Right atrium auricular region (tissue), 2 donors: Measurements from ENCODE around the gene USP20. TPM values are rescaled to one million over a fixed set of nuclear protein-coding genes. Genes with fewer than 3 reads are reported as not detected.

ENCODE experiments used
- DNase-seq: peaks from one replicate; pipeline ENCODE4 v3.0.0-alpha.2; 2019; ENCODE audit warnings: low spot score
- H3K27ac ChIP-seq, 2 donors: fragments of 200-600 bp; sonication (generic); 1 replicate in 1 of 2; 2 replicates in 1 of 2; pipeline ENCODE4 v1.5.1; 2016 to 2019
- H3K27me3 ChIP-seq, 2 donors: fragments of 200-600 bp; sonication (generic); one replicate each; pipeline versions ENCODE4 v1.5.1 to v1.6.0; 2017 to 2019
- H3K36me3 ChIP-seq: fragments of 200-600 bp; sonication (generic); one replicate; pipeline ENCODE4 v1.5.1; 2016
- H3K4me1 ChIP-seq, 2 donors: fragments of 200-600 bp; sonication (generic); one replicate each; pipeline versions ENCODE4 v1.5.1 to v1.6.0; 2017 to 2019
- H3K4me3 ChIP-seq, 2 donors: fragments of 200-600 bp; sonication (generic); 1 replicate in 1 of 2; 2 replicates in 1 of 2; pipeline ENCODE4 v1.5.1; 2017 to 2019; ENCODE audit warnings: mild to moderate bottlenecking in 1 of 2, moderate library complexity in 1 of 2
- H3K9me3 ChIP-seq, 2 donors: fragments of 200-600 bp; sonication (generic); one replicate each; pipeline ENCODE4 v1.5.1; 2019
- total RNA-seq, 2 donors: library from RNA; depleted of rRNA; stranded (reverse); fragments of >200 nt; gene quantifications; one replicate each; pipeline ENCODE4 v1.1.0, GENCODE V29; 2016
- TF ChIP-seq, protein P1 (sequence below), 2 donors: fragments of 200-600 bp; sonication (generic); IDR thresholded peaks; one replicate each; pipeline ENCODE4 v1.5.1; 2019; ENCODE audit warnings: antibody characterized with exemption in 2 of 2

The USP20 gene
- total RNA-seq, 2 donors from 2014 or later: 12.9 to 14.5 TPM

DNA sequence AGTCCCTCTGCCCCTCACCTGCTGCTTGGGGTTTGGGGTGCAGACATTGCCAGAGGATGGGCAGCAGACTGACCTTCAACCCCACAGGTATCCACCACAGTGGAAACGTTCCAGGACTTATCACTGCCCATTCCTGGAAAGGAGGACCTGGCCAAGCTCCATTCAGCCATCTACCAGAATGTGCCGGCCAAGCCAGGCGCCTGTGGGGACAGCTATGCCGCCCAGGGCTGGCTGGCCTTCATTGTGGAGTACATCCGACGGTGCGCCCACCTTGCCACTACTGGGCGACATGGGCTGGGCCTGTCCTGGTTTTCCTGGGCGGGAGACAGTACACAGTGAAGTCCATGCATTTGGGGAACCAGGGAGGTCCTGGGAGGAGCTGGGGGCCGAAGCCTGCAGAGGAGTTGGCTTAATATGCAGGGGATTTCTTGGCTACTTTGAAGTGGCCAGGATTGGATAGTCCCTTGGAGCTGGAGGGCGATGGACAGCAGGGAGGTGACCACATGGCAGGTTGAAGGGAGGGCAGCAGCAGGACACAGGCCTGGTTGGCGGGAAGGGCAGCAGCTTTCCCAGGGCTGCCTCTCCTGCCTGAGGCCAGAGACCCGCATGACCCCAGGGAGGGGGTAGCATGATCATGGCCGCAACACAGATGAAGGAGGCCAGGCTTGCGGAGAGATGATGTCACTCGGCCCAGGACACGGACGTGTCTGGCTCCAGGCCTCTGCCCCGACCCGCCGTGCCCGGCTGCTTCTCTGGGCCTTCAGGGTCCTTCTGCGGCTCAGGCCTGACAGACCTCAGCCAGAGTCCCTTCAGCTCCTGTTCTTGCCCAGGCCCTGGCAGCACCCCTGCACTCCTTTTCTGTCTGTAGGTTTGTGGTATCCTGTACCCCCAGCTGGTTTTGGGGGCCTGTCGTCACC is 34.6 kb downstream of the USP20 start:
- Histone ChIP-seq H3K27me3 (no peaks in the 10 kb centered on the region), H3K4me3 (no peak overlapping the region), H3K27ac (no peak overlapping the region), H3K9me3 (no peaks in the 10 kb centered on the region), H3K4me1 (peaks cover 0 to 8% of the 10 kb centered on the region in 2 donors), H3K36me3 (peaks cover 30% of the 10 kb centered on the region)
- no peak for DNase-seq
- TF ChIP-seq, protein P1, sequence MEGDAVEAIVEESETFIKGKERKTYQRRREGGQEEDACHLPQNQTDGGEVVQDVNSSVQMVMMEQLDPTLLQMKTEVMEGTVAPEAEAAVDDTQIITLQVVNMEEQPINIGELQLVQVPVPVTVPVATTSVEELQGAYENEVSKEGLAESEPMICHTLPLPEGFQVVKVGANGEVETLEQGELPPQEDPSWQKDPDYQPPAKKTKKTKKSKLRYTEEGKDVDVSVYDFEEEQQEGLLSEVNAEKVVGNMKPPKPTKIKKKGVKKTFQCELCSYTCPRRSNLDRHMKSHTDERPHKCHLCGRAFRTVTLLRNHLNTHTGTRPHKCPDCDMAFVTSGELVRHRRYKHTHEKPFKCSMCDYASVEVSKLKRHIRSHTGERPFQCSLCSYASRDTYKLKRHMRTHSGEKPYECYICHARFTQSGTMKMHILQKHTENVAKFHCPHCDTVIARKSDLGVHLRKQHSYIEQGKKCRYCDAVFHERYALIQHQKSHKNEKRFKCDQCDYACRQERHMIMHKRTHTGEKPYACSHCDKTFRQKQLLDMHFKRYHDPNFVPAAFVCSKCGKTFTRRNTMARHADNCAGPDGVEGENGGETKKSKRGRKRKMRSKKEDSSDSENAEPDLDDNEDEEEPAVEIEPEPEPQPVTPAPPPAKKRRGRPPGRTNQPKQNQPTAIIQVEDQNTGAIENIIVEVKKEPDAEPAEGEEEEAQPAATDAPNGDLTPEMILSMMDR (IDR thresholded peaks at IDR 0.05): no peak

DNA sequence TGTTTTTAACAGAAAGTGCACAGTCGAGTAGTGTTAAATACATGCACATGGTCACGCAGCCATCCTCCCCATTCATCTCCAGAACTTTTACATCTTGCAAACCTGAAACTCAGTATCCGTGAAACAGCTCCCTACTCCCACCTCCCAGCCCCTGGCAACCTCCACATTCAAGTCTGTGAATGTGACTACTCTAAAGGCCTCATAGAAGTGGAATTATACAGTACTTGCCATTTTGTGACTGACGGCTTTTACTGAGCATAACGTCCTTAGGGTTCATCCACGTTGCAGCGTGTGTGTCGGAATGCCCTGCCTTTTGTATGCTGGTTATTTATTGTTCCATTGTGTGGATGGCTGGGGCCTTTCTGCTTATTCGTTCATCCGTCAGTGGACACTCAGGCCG is 35.8 kb downstream of the USP20 start:
- H3K36me3 ChIP-seq: peaks cover 33% of the 10 kb centered on the region

DNA sequence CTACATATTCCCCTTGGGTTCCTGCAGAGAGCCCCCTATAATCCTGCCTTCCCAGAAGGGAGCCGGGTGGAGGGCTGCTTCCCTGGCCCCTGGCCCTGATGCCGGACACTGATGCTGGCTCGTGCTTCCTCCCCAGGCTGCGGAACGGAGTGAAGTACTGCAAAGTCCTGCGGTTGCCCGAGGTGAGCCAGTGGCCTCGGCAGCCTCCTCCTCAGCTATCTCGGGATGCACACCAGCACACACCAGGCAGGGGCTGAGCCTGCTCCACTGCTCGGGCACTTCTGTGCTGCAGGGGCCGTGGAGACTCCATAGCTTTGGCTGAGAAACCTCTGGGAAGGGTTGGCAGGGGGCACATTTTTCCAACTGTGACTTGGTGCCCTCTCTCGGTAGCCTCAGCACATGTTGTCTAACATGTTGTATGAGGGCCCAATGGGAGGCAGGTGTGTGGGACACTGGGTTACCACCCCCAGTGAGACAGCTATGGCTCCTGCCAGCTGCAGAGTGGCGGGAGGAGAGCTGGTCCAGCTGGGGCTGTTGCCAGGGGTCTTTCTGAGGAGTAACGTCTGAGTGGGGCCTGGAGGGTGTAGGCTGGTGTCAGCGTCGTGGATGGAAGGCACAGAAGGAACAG is 38.4 kb downstream of the USP20 start:
- peaks cover 0 to 8% of the 10 kb centered on the region in 2 donors for H3K4me1 ChIP-seq
- H3K9me3 ChIP-seq: no peaks in the 10 kb centered on the region
- no peak overlapping the region for H3K4me3 ChIP-seq
- H3K36me3 ChIP-seq: peaks cover 41% of the 10 kb centered on the region
- TF ChIP-seq, protein P1 (IDR thresholded peaks at IDR 0.05): no peak
- H3K27me3 ChIP-seq: no peaks in the 10 kb centered on the region
- DNase-seq: no peak
- H3K27ac ChIP-seq: no peak overlapping the region

More for the DNA sequence above, 35.8 kb downstream of the USP20 start:
- H3K27ac ChIP-seq: no peak overlapping the region
- peaks cover 0 to 8% of the 10 kb centered on the region in 2 donors for H3K4me1 ChIP-seq
- no peak for DNase-seq
- no peaks in the 10 kb centered on the region for H3K9me3 ChIP-seq
- H3K27me3 ChIP-seq: no peaks in the 10 kb centered on the region
- H3K4me3 ChIP-seq: no peak overlapping the region
- TF ChIP-seq, protein P1 (IDR thresholded peaks at IDR 0.05): no peak

DNA sequence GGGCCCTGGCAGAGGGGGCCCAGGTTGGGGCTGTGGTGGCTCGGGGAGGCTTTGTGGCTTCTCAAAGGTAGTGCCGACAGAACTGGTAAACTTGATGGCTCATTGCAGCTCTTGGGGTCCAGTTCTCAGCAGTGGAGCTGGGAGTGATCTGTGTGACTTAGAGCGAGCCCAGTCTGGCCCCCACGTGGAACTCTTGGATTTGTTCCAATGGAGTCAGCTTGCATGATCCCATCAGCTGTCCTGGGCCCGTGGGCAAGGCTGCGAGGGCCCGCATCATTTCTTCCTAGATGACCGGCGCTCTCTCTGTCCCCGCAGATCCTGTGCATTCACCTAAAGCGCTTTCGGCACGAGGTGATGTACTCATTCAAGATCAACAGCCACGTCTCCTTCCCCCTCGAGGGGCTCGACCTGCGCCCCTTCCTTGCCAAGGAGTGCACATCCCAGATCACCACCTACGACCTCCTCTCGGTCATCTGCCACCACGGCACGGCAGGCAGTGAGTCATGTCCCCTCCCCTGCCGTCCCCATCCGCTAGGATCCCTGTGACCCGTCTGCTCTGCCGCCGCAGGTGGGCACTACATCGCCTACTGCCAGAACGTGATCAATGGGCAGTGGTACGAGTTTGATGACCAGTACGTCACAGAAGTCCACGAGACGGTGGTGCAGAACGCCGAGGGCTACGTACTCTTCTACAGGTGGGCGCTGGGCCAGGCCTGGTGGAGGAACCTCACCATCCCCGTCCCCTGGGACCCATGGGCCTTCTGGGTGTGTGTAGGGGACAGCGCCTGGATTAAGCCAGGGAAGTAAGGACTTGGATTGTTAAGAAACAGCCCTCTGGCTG is 39.2 kb downstream of the USP20 start:
- H3K27ac ChIP-seq: no peak overlapping the region
- no peak overlapping the region for H3K4me3 ChIP-seq
- no peak for DNase-seq
- no peaks in the 10 kb centered on the region for H3K27me3 ChIP-seq
- peaks cover 0 to 8% of the 10 kb centered on the region in 2 donors for H3K4me1 ChIP-seq
- TF ChIP-seq, protein P1 (IDR thresholded peaks at IDR 0.05): no peak
- no peaks in the 10 kb centered on the region for H3K9me3 ChIP-seq
- H3K36me3 ChIP-seq: peaks cover 41% of the 10 kb centered on the region

DNA sequence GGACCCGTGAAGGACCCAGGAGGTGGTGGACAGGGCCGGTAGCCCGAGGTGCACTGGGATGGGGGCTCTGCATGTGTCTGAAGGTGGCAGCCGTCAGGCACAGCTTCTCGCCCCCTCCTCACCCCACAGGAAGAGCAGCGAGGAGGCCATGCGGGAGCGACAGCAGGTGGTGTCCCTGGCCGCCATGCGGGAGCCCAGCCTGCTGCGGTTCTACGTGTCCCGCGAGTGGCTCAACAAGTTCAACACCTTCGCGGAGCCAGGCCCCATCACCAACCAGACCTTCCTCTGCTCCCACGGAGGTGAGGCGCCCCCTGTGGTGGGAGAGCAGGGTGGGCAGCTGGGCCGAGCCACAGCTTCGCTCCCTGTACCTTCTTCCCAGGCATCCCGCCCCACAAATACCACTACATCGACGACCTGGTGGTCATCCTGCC is 39.9 kb downstream of the USP20 start:
- H3K4me1 ChIP-seq: peaks cover 0 to 1% of the 10 kb centered on the region in 2 donors
- H3K27me3 ChIP-seq: no peaks in the 10 kb centered on the region
- TF ChIP-seq, protein P1 (IDR thresholded peaks at IDR 0.05): no peak
- no peak overlapping the region for H3K27ac ChIP-seq
- H3K4me3 ChIP-seq: no peak overlapping the region
- H3K36me3 ChIP-seq: peaks cover 41% of the 10 kb centered on the region
- no peaks in the 10 kb centered on the region for H3K9me3 ChIP-seq
- no peak for DNase-seq
